ENCODE results near the gene RFX7.

DNA sequence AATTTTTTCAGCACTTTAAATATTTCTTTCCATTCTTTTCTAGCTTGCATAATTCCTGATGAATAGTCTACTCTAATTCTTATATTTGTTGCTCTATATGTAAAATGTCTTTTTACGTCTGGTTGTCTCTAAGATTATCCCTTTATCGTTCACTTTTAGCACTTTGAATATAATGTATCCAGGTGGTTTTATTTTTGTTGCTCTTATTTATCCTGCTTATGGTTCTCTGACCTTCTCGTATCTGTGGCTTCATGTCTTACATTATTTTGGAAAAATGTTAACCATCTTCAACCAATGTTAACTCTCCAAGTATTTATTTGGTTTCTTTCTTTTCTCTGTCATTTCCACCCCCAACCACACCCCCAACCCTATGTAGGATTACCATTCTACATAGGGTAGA, 30.0 kb upstream of the RFX7 start:
- TF ChIP-seq, protein P1, sequence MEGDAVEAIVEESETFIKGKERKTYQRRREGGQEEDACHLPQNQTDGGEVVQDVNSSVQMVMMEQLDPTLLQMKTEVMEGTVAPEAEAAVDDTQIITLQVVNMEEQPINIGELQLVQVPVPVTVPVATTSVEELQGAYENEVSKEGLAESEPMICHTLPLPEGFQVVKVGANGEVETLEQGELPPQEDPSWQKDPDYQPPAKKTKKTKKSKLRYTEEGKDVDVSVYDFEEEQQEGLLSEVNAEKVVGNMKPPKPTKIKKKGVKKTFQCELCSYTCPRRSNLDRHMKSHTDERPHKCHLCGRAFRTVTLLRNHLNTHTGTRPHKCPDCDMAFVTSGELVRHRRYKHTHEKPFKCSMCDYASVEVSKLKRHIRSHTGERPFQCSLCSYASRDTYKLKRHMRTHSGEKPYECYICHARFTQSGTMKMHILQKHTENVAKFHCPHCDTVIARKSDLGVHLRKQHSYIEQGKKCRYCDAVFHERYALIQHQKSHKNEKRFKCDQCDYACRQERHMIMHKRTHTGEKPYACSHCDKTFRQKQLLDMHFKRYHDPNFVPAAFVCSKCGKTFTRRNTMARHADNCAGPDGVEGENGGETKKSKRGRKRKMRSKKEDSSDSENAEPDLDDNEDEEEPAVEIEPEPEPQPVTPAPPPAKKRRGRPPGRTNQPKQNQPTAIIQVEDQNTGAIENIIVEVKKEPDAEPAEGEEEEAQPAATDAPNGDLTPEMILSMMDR (IDR thresholded peaks at IDR 0.05 in 8 of 11, conservative IDR thresholded peaks at IDR 0.05 in 3 of 11), result no peak
- TF ChIP-seq POLR2A (IDR thresholded peaks at IDR 0.05), result no peak
- no peak for TF ChIP-seq POLR2AphosphoS5 (IDR thresholded peaks at IDR 0.05)

Measured in spleen (tissue), 7 donors.